Erythroblast (primary cell): ENCODE results near the gene GNL3L.

Source experiments
- GATA1 ChIP-seq: IDR thresholded peaks from 2 replicates; pipeline ENCODE4 v1.6.1; 2011; ENCODE audit warnings: low read depth, mild to moderate bottlenecking, control low read depth, low read length, moderate library complexity
- POLR2A ChIP-seq: IDR thresholded peaks from 2 replicates; pipeline ENCODE4 v1.6.1; 2011; ENCODE audit warnings: mild to moderate bottlenecking, low read length

- no peak for TF ChIP-seq POLR2A
- TF ChIP-seq GATA1: no peak
These were observed 31.6 kb downstream of the GNL3L start for GRCh38 chrX:54561622-54562021.
